GM23338 (cell line): ENCODE data around the gene CD58. TPM values are rescaled to one million over a fixed set of nuclear protein-coding genes. Genes with fewer than 3 reads are reported as not detected.

Experiments
- ATAC-seq: fragments of 200-7000 bp; cut with Tn5 transposase; 3 replicates; pipeline ENCODE4 v1.9.1; 2020
- DNase-seq: peaks from one replicate; pipeline ENCODE4 v3.0.0-alpha.2; 2015; ENCODE audit warnings: low spot score
- H2AFZ ChIP-seq: fragments of 200-600 bp; sonication (generic); 2 replicates; pipeline ENCODE4 v1.8.0; 2016; ENCODE audit warnings: antibody characterized with exemption, mild to moderate bottlenecking, moderate library complexity
- H3F3A ChIP-seq: fragments of 200-600 bp; sonication (generic); replicated peaks from 2 replicates; pipeline ENCODE4 v1.8.0; 2017; ENCODE audit warnings: antibody characterized with exemption, mixed run types, low read depth
- H3K27ac ChIP-seq: fragments of 200-600 bp; sonication (generic); 2 replicates; pipeline ENCODE4 v1.6.1; 2016; ENCODE audit warnings: low read depth
- H3K27me3 ChIP-seq: fragments of 200-600 bp; sonication (generic); 2 replicates; pipeline ENCODE4 v1.8.0; 2016; ENCODE audit warnings: mild to moderate bottlenecking, mixed run types, moderate library complexity; ENCODE audit not compliant: insufficient read depth
- H3K36me3 ChIP-seq: fragments of 200-600 bp; sonication (generic); 2 replicates; pipeline ENCODE4 v1.8.0; 2016; ENCODE audit warnings: mild to moderate bottlenecking; ENCODE audit not compliant: insufficient read depth
- H3K4me1 ChIP-seq: fragments of 200-600 bp; sonication (generic); 2 replicates; pipeline ENCODE4 v1.8.0; 2016; ENCODE audit warnings: mild to moderate bottlenecking, moderate library complexity; ENCODE audit not compliant: insufficient read depth
- H3K4me2 ChIP-seq: fragments of 200-600 bp; sonication (generic); 2 replicates; pipeline ENCODE4 v1.7.1; 2017; ENCODE audit warnings: mixed run types
- H3K4me3 ChIP-seq: fragments of 200-600 bp; sonication (generic); 2 replicates; pipeline ENCODE4 v1.6.1; 2016; ENCODE audit warnings: mixed run types
- H3K79me2 ChIP-seq: fragments of 200-600 bp; sonication (generic); replicated peaks from 2 replicates; pipeline ENCODE4 v1.8.0; 2017; ENCODE audit warnings: mild to moderate bottlenecking; ENCODE audit not compliant: insufficient read depth
- H3K9me2 ChIP-seq: fragments of 200-600 bp; sonication (generic); 2 replicates; pipeline ENCODE4 v1.8.0; 2017; ENCODE audit not compliant: insufficient read depth
- H4K20me1 ChIP-seq: fragments of 200-600 bp; sonication (generic); replicated peaks from 2 replicates; pipeline ENCODE4 v1.8.0; 2017; ENCODE audit warnings: mild to moderate bottlenecking; ENCODE audit not compliant: insufficient read depth
- H3K27ac Mint-ChIP-seq: 2 replicates; pipeline ENCODE4 v1.8.0; 2020; ENCODE audit warnings: inconsistent platforms, mild to moderate bottlenecking, moderate library complexity, mixed read lengths
- H3K27me3 Mint-ChIP-seq: 3 replicates; pipeline ENCODE4 v1.8.0; 2022; ENCODE audit warnings: low read depth, mild to moderate bottlenecking, moderate library complexity, mixed read lengths, inconsistent platforms; ENCODE audit not compliant: insufficient read depth, poor library complexity
- H3K36me3 Mint-ChIP-seq: 3 replicates; pipeline ENCODE4 v1.8.0; 2021; ENCODE audit warnings: low read depth, mild to moderate bottlenecking, inconsistent platforms, moderate library complexity, mixed read lengths
- H3K4me1 Mint-ChIP-seq: 3 replicates; pipeline ENCODE4 v1.8.0; 2020; ENCODE audit warnings: mild to moderate bottlenecking, inconsistent platforms, mixed read lengths
- H3K4me3 Mint-ChIP-seq: 3 replicates; pipeline ENCODE4 v1.8.0; 2021; ENCODE audit warnings: moderate library complexity, mild to moderate bottlenecking, inconsistent platforms, mixed read lengths
- H3K9me3 Mint-ChIP-seq: 3 replicates; pipeline ENCODE4 v1.8.0; 2020; ENCODE audit warnings: moderate library complexity, mild to moderate bottlenecking, inconsistent platforms, mixed read lengths
- CTCF ChIP-seq, 2 experiments: fragments of 200-600 bp in 1 of 2; sonication (generic) in 1 of 2; conservative IDR thresholded peaks; 2 replicates each; pipeline versions ENCODE4 v1.5.1 to v1.6.1; 2016 to 2017; ENCODE audit warnings: antibody characterized with exemption in 2 of 2, low read depth in 2 of 2, mild to moderate bottlenecking in 2 of 2, moderate library complexity in 1 of 2
- ETS1 ChIP-seq: IDR thresholded peaks from 2 replicates; pipeline ENCODE4 v1.6.1; 2016; ENCODE audit warnings: antibody characterized with exemption
- EZH2phosphoT487 ChIP-seq: fragments of 200-600 bp; sonication (generic); IDR thresholded peaks from one replicate; pipeline ENCODE4 v1.8.1; 2018; ENCODE audit warnings: antibody characterized with exemption; ENCODE audit not compliant: unreplicated experiment
- NANOG ChIP-seq: IDR thresholded peaks from 2 replicates; pipeline ENCODE4 v1.6.1; 2016; ENCODE audit warnings: antibody characterized with exemption, borderline replicate concordance
- POLR2AphosphoS5 ChIP-seq: IDR thresholded peaks from 2 replicates; pipeline ENCODE4 v1.6.1; 2016; ENCODE audit warnings: antibody characterized with exemption, low read depth
- ZNF114 ChIP-seq: fragments of 250-450 bp; sonication (Bioruptor Pico); IDR thresholded peaks from 2 replicates; pipeline ENCODE4 v1.5.0; 2020; ENCODE audit warnings: mild to moderate bottlenecking, moderate library complexity
- ZNF331 ChIP-seq: fragments of 250-450 bp; sonication (Bioruptor Pico); IDR thresholded peaks from 2 replicates; pipeline ENCODE4 v1.5.0; 2020; ENCODE audit warnings: low read depth, mild to moderate bottlenecking, moderate library complexity
- ZNF462 ChIP-seq: fragments of 250-450 bp; sonication (Bioruptor Pico); IDR thresholded peaks from 2 replicates; pipeline ENCODE4 v1.5.0; 2020; ENCODE audit warnings: mild to moderate bottlenecking, moderate library complexity
- polyA plus RNA-seq: library from polyadenylated mRNA; unstranded; fragments of >200 nt; fragmentation: Nextera tagmentation; extraction: Ambion mirVana; gene quantifications from 2 replicates; pipeline ENCODE4 v1.2.1, GENCODE V29; 2016
- total RNA-seq: library from RNA; depleted of rRNA; stranded (reverse); fragments of >200 nt; shearing (Covaris generic); gene quantifications from 2 replicates; pipeline ENCODE4 v1.2.3, GENCODE V29; 2014

Gene CD58
- total and polyA plus RNA-seq, 2 experiments from 2014 or later: 9.2 to 12.5 TPM

DNA sequence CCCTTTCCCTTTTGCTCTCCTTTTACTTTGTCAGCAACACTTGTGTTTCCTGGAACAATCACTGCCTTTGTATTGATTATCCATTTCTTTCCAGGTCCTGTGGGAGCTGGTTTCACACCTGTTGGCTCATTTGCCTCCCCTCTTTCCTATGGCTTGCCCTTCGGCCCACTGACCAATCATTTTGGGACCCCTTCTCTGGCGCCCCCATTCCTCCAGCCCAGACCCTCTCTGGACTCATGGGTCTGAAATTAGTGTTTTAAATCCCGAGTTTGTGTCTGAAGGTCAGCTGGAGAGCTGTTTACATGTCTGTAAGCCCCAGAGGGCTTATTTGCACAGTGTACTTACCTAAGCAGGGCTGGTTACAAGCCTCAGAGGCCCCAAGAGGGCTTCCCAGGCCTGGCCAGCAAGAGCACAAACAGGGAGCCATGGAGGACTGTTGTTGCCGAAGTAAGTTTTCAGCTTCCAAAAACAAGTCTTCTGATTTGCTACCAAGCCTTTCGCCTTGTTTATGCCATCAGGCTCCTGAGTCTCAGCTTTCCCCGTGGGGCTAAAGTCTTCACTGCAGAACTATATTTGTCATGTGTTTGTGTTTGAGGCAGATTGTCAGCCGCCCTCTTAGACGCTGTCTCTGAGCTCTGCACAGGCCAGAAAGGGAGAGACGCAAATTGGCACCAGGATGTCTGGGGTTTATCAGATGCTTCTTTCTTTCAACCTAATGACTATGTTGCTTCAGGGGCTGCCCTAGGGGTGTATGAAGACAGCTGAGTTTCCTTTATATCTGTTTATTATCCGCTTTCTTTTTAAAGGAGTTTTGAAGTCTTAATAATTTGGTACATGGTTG lies 104.8 kb downstream of the CD58 start:
- Histone ChIP-seq H4K20me1 (no peaks in the 10 kb centered on the region), H3K4me3 (no peak overlapping the region), H3K4me2 (no peak overlapping the region), H3K4me1 (no peaks in the 10 kb centered on the region), H3K36me3 (no peaks in the 10 kb centered on the region), H3K9me2 (no peaks in the 10 kb centered on the region), H2AFZ (peak overlapping the region; percentile 83), H3K27me3 (no peaks in the 10 kb centered on the region), H3F3A (no peaks in the 10 kb centered on the region), H3K79me2 (no peaks in the 10 kb centered on the region), H3K27ac (no peak overlapping the region)
- no peak; the same call in 1 of the 3 replicates for ATAC-seq
- no peak for TF ChIP-seq ZNF331 (CRISPR knock-in tag)
- 0 out of 4 replicates have a peak, but pooled peaks of 1 of the 2 experiments have one; percentile 6 for TF ChIP-seq CTCF (conservative IDR thresholded peaks at IDR 0.05; ENCODE audit: low read depth in 2 of 2)
- no peak for TF ChIP-seq EZH2phosphoT487
- no peaks in the 10 kb centered on the region for H3K4me1 Mint-ChIP-seq
- H3K27me3 Mint-ChIP-seq: no peaks in the 10 kb centered on the region
- H3K4me3 Mint-ChIP-seq: no peak overlapping the region
- H3K36me3 Mint-ChIP-seq: no peaks in the 10 kb centered on the region
- H3K27ac Mint-ChIP-seq: no peak overlapping the region
- DNase-seq: no peak
- no peaks in the 10 kb centered on the region for H3K9me3 Mint-ChIP-seq

DNA sequence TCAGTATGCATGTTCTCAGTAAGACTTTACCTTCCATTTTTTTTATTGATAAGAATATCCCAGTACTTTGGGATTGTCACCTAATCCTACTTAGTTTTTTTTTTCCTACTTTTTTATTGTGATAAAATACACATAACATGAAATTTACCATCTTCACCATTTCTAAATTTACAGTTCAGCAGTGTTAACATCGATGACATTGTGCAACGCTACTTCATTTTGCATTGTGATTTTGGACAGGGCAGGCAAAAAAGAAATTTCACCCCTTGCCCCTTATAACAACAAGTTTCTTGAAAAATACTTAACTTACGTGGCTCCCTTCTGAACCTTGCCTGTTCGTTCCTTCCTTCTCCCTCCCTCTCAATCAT lies 105.4 kb downstream of the CD58 start:
- Mint-ChIP-seq H3K27ac (no peak overlapping the region), H3K4me3 (no peak overlapping the region), H3K36me3 (no peaks in the 10 kb centered on the region), H3K27me3 (no peaks in the 10 kb centered on the region), H3K4me1 (no peaks in the 10 kb centered on the region), H3K9me3 (no peaks in the 10 kb centered on the region)
- H3K36me3 ChIP-seq: no peaks in the 10 kb centered on the region
- H3K27me3 ChIP-seq: no peaks in the 10 kb centered on the region
- H3K79me2 ChIP-seq: no peaks in the 10 kb centered on the region
- no peaks in the 10 kb centered on the region for H3K4me1 ChIP-seq
- H3F3A ChIP-seq: no peaks in the 10 kb centered on the region
- TF ChIP-seq POLR2AphosphoS5 (no peak), ZNF462 (CRISPR knock-in tag) (no peak), NANOG (no peak), ETS1 (no peak), ZNF114 (CRISPR knock-in tag) (no peak)
- H3K4me3 ChIP-seq: no peak overlapping the region
- ATAC-seq (no peak), DNase-seq (no peak)
- H3K4me2 ChIP-seq: no peak overlapping the region
- no peak overlapping the region; the same call in 1 of the 2 replicates for H2AFZ ChIP-seq
- no peak overlapping the region for H3K27ac ChIP-seq
- H4K20me1 ChIP-seq: no peaks in the 10 kb centered on the region
- H3K9me2 ChIP-seq: no peaks in the 10 kb centered on the region
